ENCODE data around the gene TMEM212.

- TF ChIP-seq EP300 (IDR thresholded peaks at IDR 0.05) (no peak), CTCF (IDR thresholded peaks at IDR 0.05) (no peak), POLR2AphosphoS5 (IDR thresholded peaks at IDR 0.05) (no peak)
Measured at GRCh38 chr3:171883257-171883892, 40.2 kb downstream of the TMEM212 start.

All from stomach (tissue), 4 donors.